SIG-M5 treated with dmso at 0.1 percent for 504 hours (cell line): Measurements from ENCODE around the gene QTRT2.
A peak's percentile ranks its signal among the peaks of the same experiment; 100 is the strongest.

Experiments
- DNase-seq: peaks from one replicate; lab custom pipeline; 2025; ENCODE audit not compliant: unreplicated experiment; lab: John Stamatoyannopoulos, UW

The QTRT2 gene

DNA sequence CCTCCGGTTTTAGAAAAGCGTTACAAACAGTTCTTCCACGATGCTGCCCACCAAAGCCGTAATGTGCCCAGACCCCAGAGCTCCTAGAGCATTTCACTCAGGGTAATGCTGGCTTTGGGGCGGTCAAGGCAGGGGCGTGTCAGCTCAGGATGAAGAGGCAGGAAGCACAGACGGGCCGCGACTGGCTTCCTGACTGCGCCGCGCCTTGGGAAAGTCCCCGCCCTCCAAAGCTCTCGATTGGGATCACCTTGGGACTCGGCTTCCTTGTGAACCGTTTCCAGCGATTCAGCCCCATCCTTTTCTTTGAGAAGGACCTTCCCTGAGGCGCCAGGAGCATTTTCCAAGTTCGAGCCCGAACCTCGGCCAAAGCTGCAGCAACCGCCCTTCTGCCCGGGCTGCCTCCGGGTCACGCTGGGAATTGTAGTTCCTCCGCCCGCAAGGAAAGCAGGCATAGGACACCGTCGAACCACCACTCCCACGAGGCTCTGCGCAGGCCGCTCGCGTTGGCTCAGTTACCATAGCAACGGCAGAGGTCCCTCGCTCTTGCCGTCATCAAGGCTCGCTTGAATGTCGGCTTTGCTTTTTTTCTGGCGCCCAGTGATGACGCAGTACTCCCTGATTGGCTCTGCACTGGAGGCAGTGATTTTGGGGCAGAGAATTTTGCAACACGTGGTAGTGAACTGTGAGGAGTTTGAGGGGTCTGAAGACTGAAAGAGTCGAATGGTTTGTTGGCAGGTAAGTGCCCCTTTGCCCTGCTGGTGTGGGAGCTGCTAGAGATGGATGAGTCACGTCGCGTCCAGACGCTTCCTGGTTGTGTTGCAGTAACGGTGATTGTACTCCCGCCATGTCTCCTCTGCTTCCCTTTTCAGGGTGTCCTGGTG, at the start of gene QTRT2, which contains the start of gene CCDC191:
Gene QTRT2 (plus strand): TSS at position 608 of the 881 bp plus-strand sequence. CDS start 8,521 bp downstream, outside the sequence.
Gene CCDC191 (minus strand): TSS at position 397 of the 881 bp plus-strand sequence. CDS start 60 bp downstream, at position 337.
- peak; percentile 99 for DNase-seq

DNA sequence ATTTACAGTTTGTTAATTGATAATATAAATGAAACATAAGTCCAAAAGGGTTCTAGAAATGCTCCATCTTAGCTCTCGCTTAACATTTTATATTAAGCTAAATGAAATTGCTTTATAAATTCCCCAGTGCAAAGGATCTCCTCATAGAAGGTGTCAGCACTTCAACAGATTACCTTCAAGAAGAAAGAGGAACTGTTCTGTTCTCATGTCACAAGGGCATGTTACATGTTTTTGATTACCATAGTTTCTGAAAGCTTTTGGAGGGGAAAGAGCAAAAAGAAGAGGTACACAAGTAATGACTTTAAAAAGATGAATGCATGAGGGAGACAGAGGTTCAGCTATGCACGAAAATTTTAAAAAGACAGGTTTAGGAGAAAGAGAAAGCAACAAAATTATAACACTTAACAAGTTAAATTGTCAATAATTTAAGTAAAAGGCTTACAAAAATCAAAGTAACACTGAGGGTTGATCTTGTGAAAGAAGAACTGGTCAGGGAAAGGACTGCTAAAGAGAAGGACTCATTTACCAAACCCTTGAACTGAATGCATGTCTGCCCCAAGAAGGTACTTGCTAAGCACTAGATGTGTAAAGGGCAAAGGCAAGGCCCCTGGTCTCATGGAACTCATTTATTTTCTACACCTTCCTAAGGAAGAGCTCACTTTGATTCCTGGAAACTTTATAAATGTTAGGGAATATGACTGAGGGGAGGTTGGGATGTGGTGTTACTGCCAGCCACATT, 45.3 kb upstream of the QTRT2 start:
- no peak for DNase-seq

DNA sequence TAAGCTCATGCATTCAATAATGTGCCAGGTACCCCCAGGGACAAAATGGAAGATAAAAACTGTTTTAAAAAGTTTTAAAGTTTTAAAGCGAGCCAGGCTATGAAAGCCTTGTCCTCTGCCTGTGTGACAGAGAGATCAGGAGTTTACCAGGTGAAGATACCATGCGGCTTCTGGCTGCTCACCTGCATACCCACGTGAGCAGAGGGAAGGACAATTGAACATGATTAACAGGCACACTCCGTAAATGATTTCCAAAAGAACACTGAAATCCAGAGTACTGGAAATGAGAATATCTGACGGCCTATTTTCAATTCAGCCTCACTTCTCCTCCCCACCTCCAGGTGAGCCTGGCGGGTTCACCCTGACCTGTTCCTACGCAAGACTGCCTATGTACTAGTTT, 42.3 kb upstream of the QTRT2 start:
- no peak for DNase-seq

- DNase-seq = no peak
Measured at GRCh38 chr3:114019486-114019885, 37.1 kb upstream of the QTRT2 start.

DNA sequence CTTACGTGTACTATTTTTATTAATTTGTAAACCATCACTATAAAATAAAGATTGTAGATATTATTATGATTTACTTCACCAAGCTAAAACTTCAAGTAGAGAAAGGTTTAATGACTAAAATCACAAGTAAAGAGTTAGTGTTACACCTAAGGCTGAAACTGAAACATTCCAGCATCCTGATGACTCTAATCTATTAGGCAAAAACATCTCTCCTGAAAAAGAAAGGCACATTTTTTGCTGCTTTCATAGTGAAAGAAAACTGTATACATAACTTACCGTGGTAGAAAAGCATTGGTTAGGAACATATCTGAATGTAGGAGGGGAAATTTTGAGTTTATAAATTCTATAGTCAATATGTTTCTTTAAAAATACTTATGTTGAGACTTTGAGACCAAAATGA, 35.6 kb upstream of the QTRT2 start:
- DNase-seq = no peak

DNA sequence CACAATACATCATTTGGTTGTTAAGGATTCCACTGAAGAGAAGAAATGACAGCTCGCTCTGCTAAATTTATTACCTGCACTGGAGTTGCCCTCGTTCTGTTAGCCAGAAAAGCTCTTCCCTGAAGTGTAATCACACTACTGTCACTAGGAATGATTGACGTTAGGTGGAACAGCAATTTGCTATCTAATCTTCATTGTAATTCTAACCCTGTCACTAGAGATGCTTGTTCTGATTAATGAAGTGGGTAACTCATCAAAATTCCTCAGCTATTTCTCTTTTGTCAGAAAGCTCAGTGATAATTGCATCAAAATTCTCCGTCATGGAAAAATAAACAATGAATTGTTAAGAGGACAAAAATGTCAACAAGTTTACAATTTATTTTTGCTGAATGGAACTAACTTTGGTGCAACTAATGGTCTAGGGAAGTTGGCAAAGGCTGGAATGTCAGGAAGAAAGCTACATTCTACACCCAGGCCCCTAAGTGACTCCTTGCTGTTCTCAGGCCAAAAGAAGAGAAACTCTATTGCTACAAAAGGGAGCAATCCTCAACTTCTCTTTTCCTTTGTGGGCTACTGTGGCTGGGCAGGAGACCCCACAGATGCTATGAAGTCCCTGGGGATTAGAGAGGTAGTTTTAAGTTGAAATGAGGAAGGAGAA, 34.3 kb upstream of the QTRT2 start:
- no peak for DNase-seq

- no peak for DNase-seq
Measured at GRCh38 chr3:114025451-114025850, 31.1 kb upstream of the QTRT2 start.

DNA sequence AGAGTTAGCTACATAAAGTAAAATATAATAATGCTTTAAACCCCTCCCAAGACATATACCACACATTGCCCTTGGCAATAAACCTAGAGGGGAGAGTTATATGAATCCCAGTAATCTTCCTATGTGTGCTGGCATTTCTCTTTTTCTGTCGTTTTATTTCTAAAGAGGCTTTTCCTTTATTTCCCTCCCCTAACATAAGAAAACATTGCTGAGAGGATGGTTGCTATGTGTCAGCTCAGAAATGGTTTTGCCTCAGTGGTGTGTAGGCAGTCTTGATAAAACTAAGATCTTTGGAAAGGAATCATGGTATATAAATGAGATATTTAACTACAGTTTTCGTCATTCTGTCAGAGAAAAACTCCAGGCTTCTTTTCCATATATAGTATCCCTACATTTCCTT, 30.2 kb upstream of the QTRT2 start:
- no peak for DNase-seq

GRCh38 chr3:114033721-114034120, 22.8 kb upstream of the QTRT2 start:
- DNase-seq = no peak

DNA sequence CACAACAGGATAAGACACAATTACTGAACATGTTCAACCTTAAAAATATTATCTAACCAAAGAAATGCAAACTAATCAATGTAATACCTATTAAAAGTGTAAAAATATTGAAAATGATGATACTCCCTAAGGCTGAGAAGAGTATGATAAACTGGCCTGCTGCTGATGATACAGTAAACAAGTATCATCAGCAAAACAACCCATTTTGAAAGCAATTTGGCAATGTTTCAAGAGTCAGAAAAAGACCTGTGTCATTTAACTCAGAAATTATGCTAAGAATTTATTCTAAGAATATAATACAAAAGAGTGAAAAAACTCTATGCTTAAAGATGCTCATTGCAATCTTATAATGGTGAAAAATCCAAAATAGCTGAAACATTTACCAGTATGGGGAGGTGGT, 22.3 kb upstream of the QTRT2 start:
- no peak for DNase-seq

DNA sequence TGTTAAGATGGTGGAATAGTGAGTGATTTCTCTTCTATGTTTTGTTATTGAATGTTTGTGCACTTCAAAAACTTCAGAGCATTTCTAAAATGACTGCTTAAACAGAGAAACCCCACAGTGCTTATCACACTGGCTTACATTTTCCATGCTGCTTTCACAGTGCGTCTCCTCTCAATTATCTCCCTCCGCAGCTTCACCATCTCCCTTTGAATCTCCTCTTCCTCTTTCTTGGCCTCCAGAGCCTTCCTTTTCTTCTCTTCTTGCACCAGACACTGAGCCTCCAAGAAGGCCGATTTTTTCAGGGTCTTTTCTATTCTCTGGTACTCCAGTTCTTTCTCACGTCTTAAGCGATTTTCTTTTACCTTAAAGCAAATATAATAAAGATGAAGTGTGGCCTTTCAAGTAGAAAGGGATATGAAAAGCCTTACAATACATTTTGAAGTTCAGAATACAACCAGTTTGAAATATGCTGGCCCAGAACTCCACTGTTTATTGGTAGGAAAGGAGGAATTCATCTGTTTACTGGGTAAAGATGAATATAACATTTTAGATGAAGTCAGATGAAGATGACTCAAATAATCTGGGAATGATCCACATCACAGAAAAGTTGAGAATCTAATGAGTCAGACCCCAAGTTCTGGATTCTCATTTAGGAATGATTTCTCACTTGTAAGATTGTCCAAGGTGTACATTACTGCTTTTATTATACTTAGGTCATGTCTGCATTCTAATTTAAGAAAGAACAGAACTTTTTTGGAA, 21.6 kb upstream of the QTRT2 start:
- no peak for DNase-seq

DNA sequence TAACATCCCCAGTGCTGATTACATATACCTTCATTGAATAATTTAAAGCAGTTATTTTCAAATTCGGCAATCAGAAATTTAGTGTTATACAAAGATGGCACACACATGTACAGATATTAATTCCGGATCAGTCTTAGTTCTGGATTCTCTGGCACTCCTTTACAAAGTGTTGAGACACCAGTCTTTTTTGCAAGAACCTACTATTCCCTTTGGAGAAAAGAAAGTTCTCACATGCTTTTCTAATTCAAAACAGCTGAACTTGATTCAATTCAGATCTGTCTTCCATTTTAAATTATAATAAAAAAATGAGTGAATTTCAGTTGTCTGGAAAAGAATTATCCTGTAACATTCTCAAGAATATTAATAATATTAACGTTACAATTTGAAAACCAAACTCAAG, 20.6 kb upstream of the QTRT2 start:
- no peak for DNase-seq

DNA sequence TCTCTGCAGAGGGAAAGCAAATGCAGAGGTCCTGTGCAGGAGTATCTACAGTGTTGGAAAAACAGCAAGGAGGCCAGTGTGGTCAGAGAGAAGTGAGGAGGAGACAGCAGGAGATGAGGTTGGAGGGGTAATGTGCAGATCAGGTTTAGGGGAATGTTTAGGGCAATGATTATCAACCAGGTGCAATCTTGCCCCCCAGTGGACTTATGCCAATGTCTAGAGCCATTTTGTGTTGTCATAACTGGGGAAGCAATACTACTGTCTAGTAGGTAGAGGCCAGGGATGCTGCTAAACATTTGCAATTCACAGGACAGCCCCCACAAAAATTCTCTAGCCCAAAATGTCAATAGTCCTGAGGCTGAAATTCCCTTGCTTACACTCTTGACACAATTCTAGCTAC, 13.3 kb upstream of the QTRT2 start:
- DNase-seq = no peak

DNA sequence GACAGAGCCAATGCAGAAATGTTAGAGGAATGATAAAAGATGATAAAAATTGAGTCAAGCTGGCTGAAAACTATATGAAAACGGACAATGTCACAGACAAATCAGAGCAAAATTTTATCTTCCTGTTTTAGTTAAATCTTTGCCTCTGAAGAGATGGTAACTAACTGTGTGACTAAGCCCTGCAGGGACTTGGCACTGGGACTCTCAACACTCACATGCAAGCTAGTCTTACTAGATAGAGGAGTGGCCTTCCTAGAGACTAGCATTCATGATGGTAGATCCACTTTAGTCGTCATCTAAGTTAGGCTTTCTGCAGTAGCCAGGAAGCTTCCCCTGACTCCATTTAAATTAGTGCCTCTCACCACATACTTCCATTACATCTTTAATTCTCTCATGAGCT, 4.3 kb upstream of the QTRT2 start:
- no peak for DNase-seq

DNA sequence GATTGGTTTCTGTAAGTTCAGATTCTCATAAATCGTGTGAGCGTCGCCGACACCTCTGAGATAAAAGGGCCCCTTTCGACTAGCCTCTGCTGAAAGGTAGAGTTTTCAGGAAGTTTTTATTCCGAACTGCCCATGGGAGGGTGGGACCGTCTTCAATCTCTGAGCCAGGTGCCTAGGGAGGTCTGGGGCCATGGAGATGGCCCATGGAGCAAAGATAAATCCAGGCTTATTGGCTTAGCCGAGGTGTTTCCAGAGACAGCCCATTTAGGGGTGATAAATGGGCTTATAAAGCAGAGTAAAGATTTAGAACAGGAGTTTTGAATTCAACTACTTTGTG, 442 bp downstream of the QTRT2 start:
- no peak for DNase-seq

GRCh38 chr3:114058646-114059045, 2.1 kb downstream of the QTRT2 start:
- DNase-seq = no peak

DNA sequence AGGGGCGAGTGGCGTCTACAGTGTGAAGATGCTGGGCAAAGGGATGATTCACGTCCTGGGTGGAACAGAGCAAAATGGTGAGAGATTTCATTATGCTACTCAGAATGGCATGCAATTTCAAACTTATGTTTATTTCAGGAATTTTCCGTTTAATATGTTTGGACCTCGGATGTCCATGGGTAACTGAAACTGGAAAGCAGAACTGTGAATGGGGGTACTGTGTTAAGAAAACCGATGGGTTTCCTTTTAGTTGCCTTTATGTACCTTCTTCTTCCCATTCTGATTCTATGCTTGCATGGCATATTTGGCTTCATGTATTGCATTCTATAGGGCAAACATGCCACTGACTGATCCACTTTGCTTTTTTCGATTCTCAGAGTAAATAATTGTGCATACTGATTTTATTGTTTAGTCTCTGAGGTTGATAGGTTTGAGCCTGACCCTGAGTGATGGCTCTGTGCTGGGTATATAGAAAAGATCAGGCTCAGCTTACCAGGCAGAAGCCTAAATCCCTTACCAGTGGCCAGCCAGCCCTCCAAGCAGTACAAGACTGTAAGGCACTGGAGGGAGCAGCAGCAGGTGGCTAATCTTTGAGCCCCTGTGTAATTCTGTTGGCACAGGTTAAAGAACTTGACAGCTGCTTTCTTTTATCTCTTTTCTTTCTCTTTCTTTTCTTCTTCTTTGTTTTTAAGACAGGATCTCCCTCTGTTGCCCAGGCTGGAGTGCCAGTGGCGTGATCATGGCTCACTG, 4.5 kb downstream of the QTRT2 start:
- peak; percentile 64 for DNase-seq

DNA sequence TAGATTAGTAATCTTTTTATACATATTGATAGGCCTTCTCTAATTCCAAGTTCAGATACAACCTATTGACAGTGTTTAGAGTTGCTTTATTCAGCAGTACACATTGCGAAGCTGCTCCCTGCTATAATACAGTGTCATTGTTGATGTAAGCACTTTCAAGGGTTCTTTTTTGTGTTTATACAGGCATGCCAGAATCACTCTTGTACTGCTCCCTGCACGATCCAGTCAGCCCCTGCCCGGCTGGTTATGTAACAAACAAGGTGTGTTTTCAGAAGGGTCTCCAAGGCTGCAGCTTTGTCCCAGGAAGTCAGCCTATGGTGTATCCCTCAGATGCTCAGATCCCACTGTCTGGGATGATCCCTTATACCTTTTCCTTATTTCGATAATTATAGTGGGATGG, 11.3 kb downstream of the QTRT2 start:
- no peak for DNase-seq

GRCh38 chr3:114068336-114068735, 11.8 kb downstream of the QTRT2 start:
- DNase-seq = no peak

DNA sequence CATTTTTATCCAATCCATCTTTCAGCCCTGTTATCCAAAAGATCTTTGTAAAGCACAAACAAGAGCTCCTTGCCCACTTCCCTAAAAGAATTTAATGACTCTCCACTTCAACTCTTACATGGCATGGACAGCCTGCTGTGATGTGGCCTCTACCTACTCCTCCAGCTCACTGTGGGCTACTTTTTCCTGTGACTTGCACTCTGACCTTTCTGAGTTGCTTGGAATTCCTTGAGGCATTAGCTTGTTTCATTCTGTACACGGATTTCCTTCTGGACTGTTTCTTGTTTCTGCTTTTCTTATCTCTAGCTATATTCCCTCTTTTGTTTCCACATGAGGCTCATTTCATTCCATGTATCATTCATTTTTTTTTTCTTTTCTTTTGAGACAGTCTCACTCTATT, 15.2 kb downstream of the QTRT2 start:
- DNase-seq = no peak
